Renal cortical epithelial cell (primary cell): Measurements from ENCODE around the gene CFAP57. TPM values are rescaled to one million over a fixed set of nuclear protein-coding genes. Genes with fewer than 3 reads are reported as not detected.

Source experiments
- DNase-seq: peaks from one replicate; pipeline ENCODE4 v3.0.0-alpha.2; 2011; ENCODE audit warnings: low read depth
- total RNA-seq: library from RNA; depleted of rRNA; stranded (reverse); fragments of >200 nt; gene quantifications from 2 replicates; pipeline ENCODE4 v1.2.3, GENCODE V29; 2014

CFAP57 gene
- total RNA-seq, 1 donor from 2014 or later: 3.9 TPM

- no peak for DNase-seq
Observed at GRCh38 chr1:43253876-43254275, 81.7 kb downstream of the CFAP57 start.

- DNase-seq: no peak
Observed at GRCh38 chr1:43255438-43256210, 83.5 kb downstream of the CFAP57 start.

GRCh38 chr1:43256675-43257570 lies 84.8 kb downstream of the CFAP57 start:
- peak; percentile 46 for DNase-seq

- DNase-seq: no peak
Observed at GRCh38 chr1:43258370-43258769, 86.2 kb downstream of the CFAP57 start.

- DNase-seq: peak; percentile 29
Observed at GRCh38 chr1:43265431-43265830, 93.3 kb downstream of the CFAP57 start.

GRCh38 chr1:43266881-43267280 lies 94.8 kb downstream of the CFAP57 start:
- DNase-seq: no peak

GRCh38 chr1:43267291-43267805 lies 95.2 kb downstream of the CFAP57 start:
- DNase-seq: peak; percentile 36

- no peak for DNase-seq
Observed at GRCh38 chr1:43267818-43268425, 95.8 kb downstream of the CFAP57 start.

- no peak for DNase-seq
Observed at GRCh38 chr1:43269627-43270375, 97.7 kb downstream of the CFAP57 start, which contains the start of gene TMEM125. TMEM125 (plus strand) TSS chr1:43269983; CDS start chr1:43272723, 2,740 bp downstream.

- peak; percentile 45 for DNase-seq
Observed at GRCh38 chr1:43270421-43271095, 98.4 kb downstream of the CFAP57 start.

GRCh38 chr1:43271186-43272118 lies 99.3 kb downstream of the CFAP57 start:
- DNase-seq: no peak

- DNase-seq: no peak
Observed at GRCh38 chr1:43272161-43272560, 100.0 kb downstream of the CFAP57 start.

- no peak for DNase-seq
Observed at GRCh38 chr1:43272576-43273571, 100.7 kb downstream of the CFAP57 start.

- DNase-seq: no peak
Observed at GRCh38 chr1:43273708-43274107, 101.6 kb downstream of the CFAP57 start.

- DNase-seq: peak; percentile 32
Observed at GRCh38 chr1:43274125-43274803, 102.1 kb downstream of the CFAP57 start.

- DNase-seq: no peak
Observed at GRCh38 chr1:43274804-43275180, 102.7 kb downstream of the CFAP57 start.

GRCh38 chr1:43275826-43276620 lies 103.9 kb downstream of the CFAP57 start:
- DNase-seq: no peak
